GM12892 (cell line): ENCODE data around the gene PLEKHG3.

Experiments used
- POLR2A ChIP-seq: IDR thresholded peaks from 2 replicates; pipeline ENCODE4 v1.6.1; 2011; ENCODE audit warnings: low read depth, low read length, control low read depth
- TAF1 ChIP-seq: IDR thresholded peaks from 2 replicates; pipeline ENCODE4 v1.6.1; 2011; ENCODE audit warnings: low read depth, mild to moderate bottlenecking, control low read depth, low read length, borderline replicate concordance

- TF ChIP-seq POLR2A (no peak), TAF1 (no peak)
Measured at GRCh38 chr14:64709126-64709525, 4.9 kb downstream of the PLEKHG3 start.
